HepG2 (cell line): ENCODE measurements around the gene NELFCD. TPM values are rescaled to one million over a fixed set of nuclear protein-coding genes. Genes with fewer than 3 reads are reported as not detected.

Experiments
- HBP1 ChIP-seq: IDR thresholded peaks from 2 replicates; pipeline ENCODE4 v1.6.1; 2016; ENCODE audit warnings: low read depth, control low read depth
- NFE2L1 ChIP-seq: sonication (generic); formaldehyde crosslinking; IDR thresholded peaks from 2 replicates; pipeline ENCODE4 v1.4.0; 2020; ENCODE audit warnings: missing genetic modification reagents, mild to moderate bottlenecking, borderline replicate concordance
- NR2F6 ChIP-seq, 2 experiments: IDR thresholded peaks; 2 replicates each; pipeline ENCODE4 v1.6.1; 2016; ENCODE audit warnings: antibody characterized with exemption in 1 of 2, mild to moderate bottlenecking in 1 of 2
- ZNF18 ChIP-seq: sonication (generic); formaldehyde crosslinking; IDR thresholded peaks from 2 replicates; pipeline ENCODE4 v1.8.0; 2022; ENCODE audit warnings: mild to moderate bottlenecking, missing genetic modification reagents; ENCODE audit not compliant: insufficient replicate concordance
- ZNF225 ChIP-seq: sonication (generic); formaldehyde crosslinking; IDR thresholded peaks from 2 replicates; pipeline ENCODE4 v1.4.0; 2020; ENCODE audit warnings: mild to moderate bottlenecking, missing genetic modification reagents
- ZNF260 ChIP-seq: sonication (generic); formaldehyde crosslinking; IDR thresholded peaks from 2 replicates; pipeline ENCODE4 v1.4.0; 2020; ENCODE audit warnings: missing genetic modification reagents, low read depth, mild to moderate bottlenecking, borderline replicate concordance
- ZNF30 ChIP-seq: sonication (generic); formaldehyde crosslinking; IDR thresholded peaks from 2 replicates; pipeline ENCODE4 v1.5.0; 2020; ENCODE audit warnings: mild to moderate bottlenecking, missing genetic modification reagents
- ZNF333 ChIP-seq: sonication (generic); formaldehyde crosslinking; IDR thresholded peaks from 2 replicates; pipeline ENCODE4 v1.4.0; 2020; ENCODE audit warnings: mild to moderate bottlenecking, missing genetic modification reagents, borderline replicate concordance
- ZNF577 ChIP-seq: sonication (generic); formaldehyde crosslinking; IDR thresholded peaks from 2 replicates; pipeline ENCODE4 v1.4.0; 2020; ENCODE audit warnings: mild to moderate bottlenecking, low read depth, missing genetic modification reagents, borderline replicate concordance
- polyA plus RNA-seq, 8 experiments: library from polyadenylated mRNA; depleted of rRNA in 3 of 8; stranded (reverse) in 7 of 8; unstranded in 1 of 8; fragments of >200 nt; fragmentation: Illumina TruSeq in 4 of 8; extraction: Trizol in 4 of 8; gene quantifications; 2 replicates each; pipeline versions ENCODE4 v1.2.1 to v1.2.3, GENCODE V29; 2011 to 2016; ENCODE audit warnings: low read depth in 4 of 8, missing spikeins in 1 of 8, mixed read lengths in 1 of 8; ENCODE audit not compliant: insufficient read depth in 1 of 8
- total RNA-seq, 5 experiments: library from RNA; depleted of rRNA; stranded (reverse); fragments of >200 nt; fragmentation: Illumina TruSeq; extraction: Trizol; gene quantifications; 2 replicates each; pipeline ENCODE4 v1.2.3, GENCODE V29; 2016; ENCODE audit warnings: low read depth in 1 of 5
- TF ChIP-seq, protein P1 (sequence below), 2 experiments: fragments of 450-650 bp in 1 of 2; sonication (generic) in 1 of 2; formaldehyde crosslinking in 1 of 2; IDR thresholded peaks; 2 replicates each; pipeline versions ENCODE4 v1.6.1 to v1.8.0; 2016 to 2022; ENCODE audit warnings: antibody characterized with exemption in 1 of 2, mild to moderate bottlenecking in 1 of 2, missing genetic modification reagents in 1 of 2
- TF ChIP-seq, protein P2 (sequence below): sonication (generic); formaldehyde crosslinking; IDR thresholded peaks from 2 replicates; pipeline ENCODE4 v1.8.0; 2022; ENCODE audit warnings: mild to moderate bottlenecking, missing genetic modification reagents, moderate library complexity
- TF ChIP-seq, protein P3 (sequence below): sonication (generic); formaldehyde crosslinking; IDR thresholded peaks from 2 replicates; pipeline ENCODE4 v1.4.0; 2020; ENCODE audit warnings: missing genetic modification reagents

NELFCD gene
- total and polyA plus RNA-seq, 2 of the 13 experiments (the other 11 are each of a cell fraction or from before 2014, with no cell fraction given) = 159 to 203 TPM

DNA sequence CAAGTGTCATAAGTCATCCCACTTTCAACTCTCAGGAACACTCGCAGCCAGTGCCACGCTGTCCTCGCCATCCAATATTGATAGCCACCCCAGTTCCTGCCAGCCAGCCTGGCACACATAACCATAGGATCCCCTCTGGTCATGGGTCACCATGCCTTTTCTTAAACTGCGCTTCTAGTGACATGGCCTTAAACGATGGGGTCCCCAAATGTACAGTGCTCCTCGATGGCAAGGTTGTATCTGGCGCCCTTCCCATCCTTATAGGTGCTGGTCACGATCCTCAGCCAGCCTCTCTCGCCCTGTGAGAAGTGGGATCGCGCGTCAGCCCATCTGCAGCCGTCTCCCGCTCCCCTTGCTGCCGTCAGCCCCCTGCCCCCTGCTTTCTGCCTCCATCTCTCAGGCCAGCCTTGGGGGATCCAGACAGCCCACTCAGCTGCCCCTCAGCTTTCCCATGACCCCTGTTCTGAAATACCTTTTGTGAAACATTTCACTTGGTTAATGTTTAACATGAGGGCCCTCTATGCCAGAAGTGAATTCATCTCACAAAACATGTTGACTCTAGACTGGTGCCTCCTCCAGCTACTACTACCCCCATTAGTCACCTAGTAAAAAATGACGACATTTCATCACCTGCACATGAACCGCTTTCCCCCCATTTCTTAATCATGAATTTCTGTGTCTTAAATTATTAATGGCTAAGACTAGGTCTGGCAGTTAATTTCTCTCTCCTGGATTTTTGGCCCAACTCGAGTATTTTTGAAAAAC is 14.6 kb downstream of the NELFCD start (continued):
- TF ChIP-seq HBP1 (CRISPR knock-in tag) (no peak), ZNF18 (CRISPR knock-in tag) (peak; percentile 38), ZNF225 (CRISPR knock-in tag) (no peak), NFE2L1 (CRISPR knock-in tag) (no peak), ZNF30 (no peak), ZNF260 (CRISPR knock-in tag) (no peak), ZNF333 (CRISPR knock-in tag) (no peak), ZNF577 (no peak), NR2F6 (IDR thresholded peaks at IDR 0.05) (peak; percentile 66), NR2F6 (CRISPR knock-in tag; IDR thresholded peaks at IDR 0.05) (0 out of 2 replicates have a peak, but pooled peaks have one; percentile 52)
- TF ChIP-seq, protein P1, sequence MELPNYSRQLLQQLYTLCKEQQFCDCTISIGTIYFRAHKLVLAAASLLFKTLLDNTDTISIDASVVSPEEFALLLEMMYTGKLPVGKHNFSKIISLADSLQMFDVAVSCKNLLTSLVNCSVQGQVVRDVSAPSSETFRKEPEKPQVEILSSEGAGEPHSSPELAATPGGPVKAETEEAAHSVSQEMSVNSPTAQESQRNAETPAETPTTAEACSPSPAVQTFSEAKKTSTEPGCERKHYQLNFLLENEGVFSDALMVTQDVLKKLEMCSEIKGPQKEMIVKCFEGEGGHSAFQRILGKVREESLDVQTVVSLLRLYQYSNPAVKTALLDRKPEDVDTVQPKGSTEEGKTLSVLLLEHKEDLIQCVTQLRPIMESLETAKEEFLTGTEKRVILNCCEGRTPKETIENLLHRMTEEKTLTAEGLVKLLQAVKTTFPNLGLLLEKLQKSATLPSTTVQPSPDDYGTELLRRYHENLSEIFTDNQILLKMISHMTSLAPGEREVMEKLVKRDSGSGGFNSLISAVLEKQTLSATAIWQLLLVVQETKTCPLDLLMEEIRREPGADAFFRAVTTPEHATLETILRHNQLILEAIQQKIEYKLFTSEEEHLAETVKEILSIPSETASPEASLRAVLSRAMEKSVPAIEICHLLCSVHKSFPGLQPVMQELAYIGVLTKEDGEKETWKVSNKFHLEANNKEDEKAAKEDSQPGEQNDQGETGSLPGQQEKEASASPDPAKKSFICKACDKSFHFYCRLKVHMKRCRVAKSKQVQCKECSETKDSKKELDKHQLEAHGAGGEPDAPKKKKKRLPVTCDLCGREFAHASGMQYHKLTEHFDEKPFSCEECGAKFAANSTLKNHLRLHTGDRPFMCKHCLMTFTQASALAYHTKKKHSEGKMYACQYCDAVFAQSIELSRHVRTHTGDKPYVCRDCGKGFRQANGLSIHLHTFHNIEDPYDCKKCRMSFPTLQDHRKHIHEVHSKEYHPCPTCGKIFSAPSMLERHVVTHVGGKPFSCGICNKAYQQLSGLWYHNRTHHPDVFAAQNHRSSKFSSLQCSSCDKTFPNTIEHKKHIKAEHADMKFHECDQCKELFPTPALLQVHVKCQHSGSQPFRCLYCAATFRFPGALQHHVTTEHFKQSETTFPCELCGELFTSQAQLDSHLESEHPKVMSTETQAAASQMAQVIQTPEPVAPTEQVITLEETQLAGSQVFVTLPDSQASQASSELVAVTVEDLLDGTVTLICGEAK (IDR thresholded peaks at IDR 0.05) = no peak
- TF ChIP-seq, protein P1 (CRISPR knock-in tag; IDR thresholded peaks at IDR 0.05) = peak; percentile 22; the same call in 1 of the 2 replicates
- TF ChIP-seq, protein P2, sequence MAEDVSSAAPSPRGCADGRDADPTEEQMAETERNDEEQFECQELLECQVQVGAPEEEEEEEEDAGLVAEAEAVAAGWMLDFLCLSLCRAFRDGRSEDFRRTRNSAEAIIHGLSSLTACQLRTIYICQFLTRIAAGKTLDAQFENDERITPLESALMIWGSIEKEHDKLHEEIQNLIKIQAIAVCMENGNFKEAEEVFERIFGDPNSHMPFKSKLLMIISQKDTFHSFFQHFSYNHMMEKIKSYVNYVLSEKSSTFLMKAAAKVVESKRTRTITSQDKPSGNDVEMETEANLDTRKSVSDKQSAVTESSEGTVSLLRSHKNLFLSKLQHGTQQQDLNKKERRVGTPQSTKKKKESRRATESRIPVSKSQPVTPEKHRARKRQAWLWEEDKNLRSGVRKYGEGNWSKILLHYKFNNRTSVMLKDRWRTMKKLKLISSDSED (CRISPR knock-in tag) = no peak
- TF ChIP-seq, protein P3, sequence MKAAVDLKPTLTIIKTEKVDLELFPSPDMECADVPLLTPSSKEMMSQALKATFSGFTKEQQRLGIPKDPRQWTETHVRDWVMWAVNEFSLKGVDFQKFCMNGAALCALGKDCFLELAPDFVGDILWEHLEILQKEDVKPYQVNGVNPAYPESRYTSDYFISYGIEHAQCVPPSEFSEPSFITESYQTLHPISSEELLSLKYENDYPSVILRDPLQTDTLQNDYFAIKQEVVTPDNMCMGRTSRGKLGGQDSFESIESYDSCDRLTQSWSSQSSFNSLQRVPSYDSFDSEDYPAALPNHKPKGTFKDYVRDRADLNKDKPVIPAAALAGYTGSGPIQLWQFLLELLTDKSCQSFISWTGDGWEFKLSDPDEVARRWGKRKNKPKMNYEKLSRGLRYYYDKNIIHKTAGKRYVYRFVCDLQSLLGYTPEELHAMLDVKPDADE (CRISPR knock-in tag) = no peak; the same call in 1 of the 2 replicates
